ENCODE measurements around the gene LIMK2. TPM values are rescaled to one million over a fixed set of nuclear protein-coding genes. Genes with fewer than 3 reads are reported as not detected.

The LIMK2 gene
- total RNA-seq, 4 donors from 2014 or later: 106 to 256 (median 139) TPM

GRCh38 chr22:31326877-31327276 lies 114.8 kb downstream of the LIMK2 start:
- H3K27ac ChIP-seq: no peak overlapping the region
- TF ChIP-seq POLR2A (IDR thresholded peaks at IDR 0.05) (no peak), CTCF (IDR thresholded peaks at IDR 0.05) (no peak)
- no peaks in the 10 kb centered on the region for H3K4me1 ChIP-seq
- H3K9me3 ChIP-seq: no peaks in the 10 kb centered on the region
- H3K4me3 ChIP-seq: no peak overlapping the region
- DNase-seq: no peak
- H3K27me3 ChIP-seq: no peaks in the 10 kb centered on the region
- H3K36me3 ChIP-seq: peaks cover 0 to 66% (median 0%) of the 10 kb centered on the region in 3 donors

GRCh38 chr22:31327806-31328543 lies 115.9 kb downstream of the LIMK2 start:
- Histone ChIP-seq H3K9me3 (no peaks in the 10 kb centered on the region), H3K27me3 (no peaks in the 10 kb centered on the region), H3K27ac (no peak overlapping the region), H3K4me1 (no peaks in the 10 kb centered on the region), H3K4me3 (no peak overlapping the region), H3K36me3 (peaks cover 0 to 77% (median 0%) of the 10 kb centered on the region in 3 donors)
- TF ChIP-seq CTCF (IDR thresholded peaks at IDR 0.05) (no peak), POLR2A (IDR thresholded peaks at IDR 0.05) (no peak)
- DNase-seq: no peak

GRCh38 chr22:31328544-31328960 lies 116.5 kb downstream of the LIMK2 start:
- TF ChIP-seq POLR2A (IDR thresholded peaks at IDR 0.05) (no peak), CTCF (IDR thresholded peaks at IDR 0.05) (no peak)
- Histone ChIP-seq H3K4me1 (no peaks in the 10 kb centered on the region), H3K9me3 (no peaks in the 10 kb centered on the region), H3K27ac (no peak overlapping the region), H3K4me3 (no peak overlapping the region), H3K36me3 (peaks cover 0 to 81% (median 0%) of the 10 kb centered on the region in 3 donors), H3K27me3 (no peaks in the 10 kb centered on the region)
- no peak for DNase-seq

- no peak for DNase-seq
- no peaks in the 10 kb centered on the region for H3K27me3 ChIP-seq
- H3K36me3 ChIP-seq: peaks cover 0 to 86% (median 0%) of the 10 kb centered on the region in 3 donors
- H3K27ac ChIP-seq: no peak overlapping the region
- no peaks in the 10 kb centered on the region for H3K9me3 ChIP-seq
- TF ChIP-seq POLR2A (IDR thresholded peaks at IDR 0.05) (no peak), CTCF (IDR thresholded peaks at IDR 0.05) (no peak)
- H3K4me1 ChIP-seq: no peaks in the 10 kb centered on the region
- H3K4me3 ChIP-seq: no peak overlapping the region
These were observed 116.9 kb downstream of the LIMK2 start for GRCh38 chr22:31329029-31329428.

Small RNA genes lying within 50 kb of the gene (small RNA-seq; reads per million reads assigned to genes)
- 0 reads per million in 2 donors for gene RF00019
- 0 reads per million in 2 donors for gene RNA5SP496
- 0 reads per million in 2 donors for gene RNU6-1128P

Other genes starting within 250 kb of the LIMK2 start
- 10 to 100 TPM; 23.5 to 39.6 (median 29.5) TPM for gene MORC2, start 243.5 kb upstream of the LIMK2 start, total RNA-seq
- gene TUG1, start 243.0 kb upstream of the LIMK2 start, total RNA-seq: 100 to 1,000 TPM in 3 of 4 donors, 10 to 100 TPM in 1; 97.6 to 135 (median 109) TPM
- gene SMTN, start 131.0 kb upstream of the LIMK2 start, total RNA-seq: 100 to 1,000 TPM in 1 of 4 donors, 10 to 100 TPM in 3; 23.1 to 124 (median 75.9) TPM
- gene SELENOM, start 104.7 kb upstream of the LIMK2 start, total RNA-seq: 10 to 100 TPM; 31.4 to 89.1 (median 43.7) TPM
- 100 to 1,000 TPM in 3 of 4 donors, 10 to 100 TPM in 1; 18.2 to 203 (median 156) TPM for gene INPP5J, start 89.3 kb upstream of the LIMK2 start, total RNA-seq
- gene PLA2G3, start 71.8 kb upstream of the LIMK2 start, total RNA-seq: not detected
- 10 to 100 TPM; 34.7 to 45.9 (median 41.7) TPM for gene RNF185, start 52.1 kb upstream of the LIMK2 start, total RNA-seq
- gene PIK3IP1, start 80.2 kb downstream of the LIMK2 start, total RNA-seq: 10 to 100 TPM; 23.7 to 60.2 (median 30.7) TPM
- 10 to 100 TPM; 12.4 to 28.3 (median 21.2) TPM for gene PATZ1, start 134.0 kb downstream of the LIMK2 start, total RNA-seq
- gene DRG1, start 187.3 kb downstream of the LIMK2 start, total RNA-seq: 10 to 100 TPM; 31.3 to 84.2 (median 33.2) TPM